Neural progenitor cell (in vitro differentiated cells): ENCODE data around the gene STAM2.

Experiments used
- EZH2 ChIP-seq: fragments of 200-600 bp; sonication (generic); IDR thresholded peaks from 2 replicates; pipeline ENCODE4 v1.6.1; 2017; ENCODE audit warnings: antibody characterized with exemption, mild to moderate bottlenecking, moderate library complexity
- EZH2phosphoT487 ChIP-seq: fragments of 200-600 bp; sonication (generic); IDR thresholded peaks from 2 replicates; pipeline ENCODE4 v1.6.1; 2017; ENCODE audit warnings: antibody characterized with exemption
- TF ChIP-seq, protein P1 (sequence below): fragments of 200-600 bp; sonication (generic); IDR thresholded peaks from 2 replicates; pipeline ENCODE4 v1.5.1; 2017; ENCODE audit warnings: antibody characterized with exemption, mild to moderate bottlenecking

DNA sequence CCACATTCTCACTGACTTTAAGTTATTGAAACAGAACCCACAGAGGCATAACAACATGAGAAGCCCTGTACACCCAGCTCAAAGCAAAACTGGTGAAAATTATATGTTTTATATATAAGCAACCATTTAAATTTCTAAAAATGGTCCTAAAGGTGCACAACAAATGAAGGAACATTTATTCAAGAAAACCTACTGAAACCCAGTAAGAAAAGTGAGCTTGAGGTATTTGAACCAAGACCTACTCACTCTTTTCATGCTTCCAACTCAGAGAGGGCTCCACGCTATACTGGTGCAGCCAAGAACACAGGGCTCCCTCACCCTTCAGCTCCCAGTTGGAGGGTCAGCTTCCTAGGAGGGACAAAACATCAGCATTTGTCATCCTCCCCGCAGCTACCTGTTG is 74.6 kb downstream of the STAM2 start:
- TF ChIP-seq, protein P1, sequence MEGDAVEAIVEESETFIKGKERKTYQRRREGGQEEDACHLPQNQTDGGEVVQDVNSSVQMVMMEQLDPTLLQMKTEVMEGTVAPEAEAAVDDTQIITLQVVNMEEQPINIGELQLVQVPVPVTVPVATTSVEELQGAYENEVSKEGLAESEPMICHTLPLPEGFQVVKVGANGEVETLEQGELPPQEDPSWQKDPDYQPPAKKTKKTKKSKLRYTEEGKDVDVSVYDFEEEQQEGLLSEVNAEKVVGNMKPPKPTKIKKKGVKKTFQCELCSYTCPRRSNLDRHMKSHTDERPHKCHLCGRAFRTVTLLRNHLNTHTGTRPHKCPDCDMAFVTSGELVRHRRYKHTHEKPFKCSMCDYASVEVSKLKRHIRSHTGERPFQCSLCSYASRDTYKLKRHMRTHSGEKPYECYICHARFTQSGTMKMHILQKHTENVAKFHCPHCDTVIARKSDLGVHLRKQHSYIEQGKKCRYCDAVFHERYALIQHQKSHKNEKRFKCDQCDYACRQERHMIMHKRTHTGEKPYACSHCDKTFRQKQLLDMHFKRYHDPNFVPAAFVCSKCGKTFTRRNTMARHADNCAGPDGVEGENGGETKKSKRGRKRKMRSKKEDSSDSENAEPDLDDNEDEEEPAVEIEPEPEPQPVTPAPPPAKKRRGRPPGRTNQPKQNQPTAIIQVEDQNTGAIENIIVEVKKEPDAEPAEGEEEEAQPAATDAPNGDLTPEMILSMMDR, result no peak
- TF ChIP-seq EZH2phosphoT487, result no peak
- TF ChIP-seq EZH2, result no peak
